HepG2 (cell line): ENCODE data around the gene STK39. TPM values are rescaled to one million over a fixed set of nuclear protein-coding genes. Genes with fewer than 3 reads are reported as not detected.

Experiments
- FOXC1 ChIP-seq: sonication (generic); formaldehyde crosslinking; IDR thresholded peaks from 2 replicates; pipeline ENCODE4 v1.8.0; 2022; ENCODE audit warnings: mild to moderate bottlenecking, missing genetic modification reagents, borderline replicate concordance
- IRF2 ChIP-seq: IDR thresholded peaks from 2 replicates; pipeline ENCODE4 v1.6.1; 2018; ENCODE audit warnings: missing genetic modification reagents, missing compliant biosample characterization
- ISL2 ChIP-seq: sonication (generic); formaldehyde crosslinking; IDR thresholded peaks from 2 replicates; pipeline ENCODE4 v1.5.0; 2020; ENCODE audit warnings: missing genetic modification reagents
- KAT2B ChIP-seq: fragments of 150-350 bp; IDR thresholded peaks from 2 replicates; pipeline ENCODE4 v1.6.1; 2014; ENCODE audit warnings: low read depth, low read length, borderline replicate concordance
- MIER3 ChIP-seq: IDR thresholded peaks from 2 replicates; pipeline ENCODE4 v1.6.1; 2016; ENCODE audit warnings: missing compliant biosample characterization, borderline replicate concordance
- MYNN ChIP-seq: sonication (generic); formaldehyde crosslinking; IDR thresholded peaks from 2 replicates; pipeline ENCODE4 v1.4.0; 2020; ENCODE audit warnings: mild to moderate bottlenecking, low read depth, missing genetic modification reagents
- NR3C1 ChIP-seq: sonication (generic); formaldehyde crosslinking; IDR thresholded peaks from 2 replicates; pipeline ENCODE4 v1.4.0; 2020; ENCODE audit warnings: missing genetic modification reagents
- PHF20 ChIP-seq: sonication (generic); formaldehyde crosslinking; IDR thresholded peaks from 2 replicates; pipeline ENCODE4 v1.5.0; 2020; ENCODE audit warnings: mild to moderate bottlenecking, missing genetic modification reagents
- SATB2 ChIP-seq: sonication (generic); formaldehyde crosslinking; IDR thresholded peaks from 2 replicates; pipeline ENCODE4 v1.5.0; 2020; ENCODE audit warnings: missing genetic modification reagents
- SKIL ChIP-seq: sonication (generic); formaldehyde crosslinking; IDR thresholded peaks from 2 replicates; pipeline ENCODE4 v1.8.0; 2022; ENCODE audit warnings: missing genetic modification reagents, mild to moderate bottlenecking, moderate library complexity, borderline replicate concordance
- TCF7 ChIP-seq: sonication (generic); IDR thresholded peaks from 2 replicates; pipeline ENCODE4 v1.6.1; 2016; ENCODE audit warnings: antibody characterized with exemption, low read depth
- TCF7L2 ChIP-seq: IDR thresholded peaks from 2 replicates; pipeline ENCODE4 v1.6.1; 2011; ENCODE audit warnings: mild to moderate bottlenecking, low read depth, low read length, moderate library complexity
- ZMYM4 ChIP-seq: sonication (generic); formaldehyde crosslinking; IDR thresholded peaks from 2 replicates; pipeline ENCODE4 v1.8.1; 2023; ENCODE audit warnings: mild to moderate bottlenecking, missing genetic modification reagents
- ZNF251 ChIP-seq: sonication (generic); formaldehyde crosslinking; IDR thresholded peaks from 2 replicates; pipeline ENCODE4 v1.9.0; 2021; ENCODE audit warnings: mild to moderate bottlenecking, missing genetic modification reagents
- ZNF264 ChIP-seq: sonication (generic); formaldehyde crosslinking; IDR thresholded peaks from 2 replicates; pipeline ENCODE4 v1.4.0; 2020; ENCODE audit warnings: missing genetic modification reagents
- ZNF564 ChIP-seq: sonication (generic); formaldehyde crosslinking; IDR thresholded peaks from 2 replicates; pipeline ENCODE4 v1.8.1; 2023; ENCODE audit warnings: mild to moderate bottlenecking, missing genetic modification reagents
- ZNF879 ChIP-seq: sonication (generic); formaldehyde crosslinking; IDR thresholded peaks from 2 replicates; pipeline ENCODE4 v1.8.1; 2023; ENCODE audit warnings: missing genetic modification reagents
- polyA plus RNA-seq, 8 experiments: library from polyadenylated mRNA; depleted of rRNA in 3 of 8; stranded (reverse) in 7 of 8; unstranded in 1 of 8; fragments of >200 nt; fragmentation: Illumina TruSeq in 4 of 8; extraction: Trizol in 4 of 8; gene quantifications; 2 replicates each; pipeline versions ENCODE4 v1.2.1 to v1.2.3, GENCODE V29; 2011 to 2016; ENCODE audit warnings: low read depth in 4 of 8, missing spikeins in 1 of 8, mixed read lengths in 1 of 8; ENCODE audit not compliant: insufficient read depth in 1 of 8
- total RNA-seq, 5 experiments: library from RNA; depleted of rRNA; stranded (reverse); fragments of >200 nt; fragmentation: Illumina TruSeq; extraction: Trizol; gene quantifications; 2 replicates each; pipeline ENCODE4 v1.2.3, GENCODE V29; 2016; ENCODE audit warnings: low read depth in 1 of 5
- TF ChIP-seq, protein P1 (sequence below): sonication (generic); formaldehyde crosslinking; IDR thresholded peaks from 2 replicates; pipeline ENCODE4 v1.8.1; 2022; ENCODE audit warnings: low read depth, mild to moderate bottlenecking, missing genetic modification reagents
- TF ChIP-seq, protein P2 (sequence below): sonication (generic); formaldehyde crosslinking; IDR thresholded peaks from 2 replicates; pipeline ENCODE4 v1.5.0; 2020; ENCODE audit warnings: mild to moderate bottlenecking, missing genetic modification reagents
- TF ChIP-seq, protein P3 (sequence below): sonication (generic); formaldehyde crosslinking; IDR thresholded peaks from 2 replicates; pipeline ENCODE4 v1.8.0; 2022; ENCODE audit warnings: mild to moderate bottlenecking, missing genetic modification reagents, moderate library complexity
- TF ChIP-seq, protein P4 (sequence below): sonication (generic); formaldehyde crosslinking; IDR thresholded peaks from 2 replicates; pipeline ENCODE4 v1.5.0; 2020; ENCODE audit warnings: missing genetic modification reagents

STK39 gene
- total and polyA plus RNA-seq, 2 of the 13 experiments (the other 11 are each of a cell fraction or from before 2014, with no cell fraction given) = 27.3 to 38.4 TPM

- TF ChIP-seq, protein P1, sequence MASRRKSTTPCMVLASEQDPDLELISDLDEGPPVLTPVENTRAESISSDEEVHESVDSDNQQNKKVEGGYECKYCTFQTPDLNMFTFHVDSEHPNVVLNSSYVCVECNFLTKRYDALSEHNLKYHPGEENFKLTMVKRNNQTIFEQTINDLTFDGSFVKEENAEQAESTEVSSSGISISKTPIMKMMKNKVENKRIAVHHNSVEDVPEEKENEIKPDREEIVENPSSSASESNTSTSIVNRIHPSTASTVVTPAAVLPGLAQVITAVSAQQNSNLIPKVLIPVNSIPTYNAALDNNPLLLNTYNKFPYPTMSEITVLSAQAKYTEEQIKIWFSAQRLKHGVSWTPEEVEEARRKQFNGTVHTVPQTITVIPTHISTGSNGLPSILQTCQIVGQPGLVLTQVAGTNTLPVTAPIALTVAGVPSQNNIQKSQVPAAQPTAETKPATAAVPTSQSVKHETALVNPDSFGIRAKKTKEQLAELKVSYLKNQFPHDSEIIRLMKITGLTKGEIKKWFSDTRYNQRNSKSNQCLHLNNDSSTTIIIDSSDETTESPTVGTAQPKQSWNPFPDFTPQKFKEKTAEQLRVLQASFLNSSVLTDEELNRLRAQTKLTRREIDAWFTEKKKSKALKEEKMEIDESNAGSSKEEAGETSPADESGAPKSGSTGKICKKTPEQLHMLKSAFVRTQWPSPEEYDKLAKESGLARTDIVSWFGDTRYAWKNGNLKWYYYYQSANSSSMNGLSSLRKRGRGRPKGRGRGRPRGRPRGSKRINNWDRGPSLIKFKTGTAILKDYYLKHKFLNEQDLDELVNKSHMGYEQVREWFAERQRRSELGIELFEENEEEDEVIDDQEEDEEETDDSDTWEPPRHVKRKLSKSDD (CRISPR knock-in tag) = no peak
- TF ChIP-seq IRF2 (CRISPR knock-in tag) (peak; percentile 48; the same call in 1 of the 2 replicates), PHF20 (CRISPR knock-in tag) (no peak), ZNF264 (CRISPR knock-in tag) (peak; percentile 59; the same call in 1 of the 2 replicates), MIER3 (peak; percentile 47; the same call in 1 of the 2 replicates), ZNF564 (no peak), ZNF251 (no peak), ZNF879 (CRISPR knock-in tag) (no peak), FOXC1 (CRISPR knock-in tag) (no peak), SATB2 (CRISPR knock-in tag) (no peak), KAT2B (no peak), ZMYM4 (peak; percentile 40; the same call in 1 of the 2 replicates), TCF7L2 (no peak), MYNN (CRISPR knock-in tag) (no peak), NR3C1 (no peak), ISL2 (CRISPR knock-in tag) (peak; percentile 91), SKIL (no peak), TCF7 (peak; percentile 79)
- TF ChIP-seq, protein P2, sequence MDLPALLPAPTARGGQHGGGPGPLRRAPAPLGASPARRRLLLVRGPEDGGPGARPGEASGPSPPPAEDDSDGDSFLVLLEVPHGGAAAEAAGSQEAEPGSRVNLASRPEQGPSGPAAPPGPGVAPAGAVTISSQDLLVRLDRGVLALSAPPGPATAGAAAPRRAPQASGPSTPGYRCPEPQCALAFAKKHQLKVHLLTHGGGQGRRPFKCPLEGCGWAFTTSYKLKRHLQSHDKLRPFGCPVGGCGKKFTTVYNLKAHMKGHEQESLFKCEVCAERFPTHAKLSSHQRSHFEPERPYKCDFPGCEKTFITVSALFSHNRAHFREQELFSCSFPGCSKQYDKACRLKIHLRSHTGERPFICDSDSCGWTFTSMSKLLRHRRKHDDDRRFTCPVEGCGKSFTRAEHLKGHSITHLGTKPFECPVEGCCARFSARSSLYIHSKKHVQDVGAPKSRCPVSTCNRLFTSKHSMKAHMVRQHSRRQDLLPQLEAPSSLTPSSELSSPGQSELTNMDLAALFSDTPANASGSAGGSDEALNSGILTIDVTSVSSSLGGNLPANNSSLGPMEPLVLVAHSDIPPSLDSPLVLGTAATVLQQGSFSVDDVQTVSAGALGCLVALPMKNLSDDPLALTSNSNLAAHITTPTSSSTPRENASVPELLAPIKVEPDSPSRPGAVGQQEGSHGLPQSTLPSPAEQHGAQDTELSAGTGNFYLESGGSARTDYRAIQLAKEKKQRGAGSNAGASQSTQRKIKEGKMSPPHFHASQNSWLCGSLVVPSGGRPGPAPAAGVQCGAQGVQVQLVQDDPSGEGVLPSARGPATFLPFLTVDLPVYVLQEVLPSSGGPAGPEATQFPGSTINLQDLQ (CRISPR knock-in tag) = no peak
- TF ChIP-seq, protein P3, sequence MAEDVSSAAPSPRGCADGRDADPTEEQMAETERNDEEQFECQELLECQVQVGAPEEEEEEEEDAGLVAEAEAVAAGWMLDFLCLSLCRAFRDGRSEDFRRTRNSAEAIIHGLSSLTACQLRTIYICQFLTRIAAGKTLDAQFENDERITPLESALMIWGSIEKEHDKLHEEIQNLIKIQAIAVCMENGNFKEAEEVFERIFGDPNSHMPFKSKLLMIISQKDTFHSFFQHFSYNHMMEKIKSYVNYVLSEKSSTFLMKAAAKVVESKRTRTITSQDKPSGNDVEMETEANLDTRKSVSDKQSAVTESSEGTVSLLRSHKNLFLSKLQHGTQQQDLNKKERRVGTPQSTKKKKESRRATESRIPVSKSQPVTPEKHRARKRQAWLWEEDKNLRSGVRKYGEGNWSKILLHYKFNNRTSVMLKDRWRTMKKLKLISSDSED (CRISPR knock-in tag) = no peak
- TF ChIP-seq, protein P4, sequence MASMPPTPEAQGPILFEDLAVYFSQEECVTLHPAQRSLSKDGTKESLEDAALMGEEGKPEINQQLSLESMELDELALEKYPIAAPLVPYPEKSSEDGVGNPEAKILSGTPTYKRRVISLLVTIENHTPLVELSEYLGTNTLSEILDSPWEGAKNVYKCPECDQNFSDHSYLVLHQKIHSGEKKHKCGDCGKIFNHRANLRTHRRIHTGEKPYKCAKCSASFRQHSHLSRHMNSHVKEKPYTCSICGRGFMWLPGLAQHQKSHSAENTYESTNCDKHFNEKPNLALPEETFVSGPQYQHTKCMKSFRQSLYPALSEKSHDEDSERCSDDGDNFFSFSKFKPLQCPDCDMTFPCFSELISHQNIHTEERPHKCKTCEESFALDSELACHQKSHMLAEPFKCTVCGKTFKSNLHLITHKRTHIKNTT (CRISPR knock-in tag) = no peak
Measured at GRCh38 chr2:168166902-168167510, 80.4 kb downstream of the STK39 start (continued).
